ENCODE data around the gene PPP3R1. TPM values are rescaled to one million over a fixed set of nuclear protein-coding genes. Genes with fewer than 3 reads are reported as not detected.

Gene PPP3R1
- polyA plus RNA-seq, 1 donor (not counting 4 experiments of a cell fraction or from before 2014, with no cell fraction given), result 21.6 TPM

GRCh38 chr2:68225119-68225632 is 27.2 kb downstream of the PPP3R1 start:
- TF ChIP-seq EZH2 (IDR thresholded peaks at IDR 0.05; ENCODE audit: low read length), result no peak
- TF ChIP-seq, protein P1, sequence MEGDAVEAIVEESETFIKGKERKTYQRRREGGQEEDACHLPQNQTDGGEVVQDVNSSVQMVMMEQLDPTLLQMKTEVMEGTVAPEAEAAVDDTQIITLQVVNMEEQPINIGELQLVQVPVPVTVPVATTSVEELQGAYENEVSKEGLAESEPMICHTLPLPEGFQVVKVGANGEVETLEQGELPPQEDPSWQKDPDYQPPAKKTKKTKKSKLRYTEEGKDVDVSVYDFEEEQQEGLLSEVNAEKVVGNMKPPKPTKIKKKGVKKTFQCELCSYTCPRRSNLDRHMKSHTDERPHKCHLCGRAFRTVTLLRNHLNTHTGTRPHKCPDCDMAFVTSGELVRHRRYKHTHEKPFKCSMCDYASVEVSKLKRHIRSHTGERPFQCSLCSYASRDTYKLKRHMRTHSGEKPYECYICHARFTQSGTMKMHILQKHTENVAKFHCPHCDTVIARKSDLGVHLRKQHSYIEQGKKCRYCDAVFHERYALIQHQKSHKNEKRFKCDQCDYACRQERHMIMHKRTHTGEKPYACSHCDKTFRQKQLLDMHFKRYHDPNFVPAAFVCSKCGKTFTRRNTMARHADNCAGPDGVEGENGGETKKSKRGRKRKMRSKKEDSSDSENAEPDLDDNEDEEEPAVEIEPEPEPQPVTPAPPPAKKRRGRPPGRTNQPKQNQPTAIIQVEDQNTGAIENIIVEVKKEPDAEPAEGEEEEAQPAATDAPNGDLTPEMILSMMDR (optimal IDR thresholded peaks at IDR 0.05 in 1 of 3, IDR thresholded peaks at IDR 0.05 in 1 of 3, conservative IDR thresholded peaks at IDR 0.05 in 1 of 3; ENCODE audit: extremely low read depth in 1 of 3, insufficient read depth in 2 of 3, low read length in 3 of 3), result peak; percentile 31 to 78 (median 36)
- H4K20me1 ChIP-seq (ENCODE audit: control insufficient read depth, extremely low read depth, insufficient read depth, low read length), result no peaks in the 10 kb centered on the region
- no peak overlapping the region for H2AFZ ChIP-seq (ENCODE audit: control insufficient read depth, low read length)
- H3K79me2 ChIP-seq (ENCODE audit: control insufficient read depth, insufficient read depth, low read length), result peaks cover 100% of the 10 kb centered on the region
- H3K4me2 ChIP-seq (ENCODE audit: control insufficient read depth, extremely low read depth, insufficient read depth, low read depth, low read length), result peak overlapping the region; percentile 1
- FAIRE-seq (peak; percentile 92), DNase-seq (ENCODE audit: low read depth, low spot score) (no peak)
- no peaks in the 10 kb centered on the region for H3K27me3 ChIP-seq (ENCODE audit: control insufficient read depth, extremely low read depth, insufficient read depth, low read length)
- H3K9ac ChIP-seq (ENCODE audit: control insufficient read depth, extremely low read depth, insufficient read depth, low read length), result no peak overlapping the region
- no peak overlapping the region for H3K4me3 ChIP-seq (ENCODE audit: control insufficient read depth in 2 of 3, extremely low read depth in 1 of 3, insufficient read depth in 2 of 3, low read depth in 1 of 3, low read length in 3 of 3)
- peaks cover 0 to 2% of the 10 kb centered on the region in 2 experiments for H3K36me3 ChIP-seq (ENCODE audit: control insufficient read depth in 2 of 2, extremely low read depth in 1 of 2, insufficient read depth in 2 of 2, low read length in 2 of 2)
- no peaks in the 10 kb centered on the region for H3K4me1 ChIP-seq (ENCODE audit: control insufficient read depth, extremely low read depth, insufficient read depth, low read length)
- dilution Hi-C loops (cut with MboI; ENCODE audit: extremely low pct_ligation_motif_present, low sequenced_read_pairs), result no loop called here
- H3K9me3 ChIP-seq (ENCODE audit: control insufficient read depth, low read depth, low read length), result no peaks in the 10 kb centered on the region
- H3K27ac ChIP-seq (ENCODE audit: control insufficient read depth, insufficient read depth, low read length), result peak overlapping the region; percentile 5
- H3K9me1 ChIP-seq (ENCODE audit: control insufficient read depth, extremely low read depth, insufficient read depth, low read length), result no peaks in the 10 kb centered on the region

GRCh38 chr2:68223419-68223818 is 28.9 kb downstream of the PPP3R1 start:
- no peaks in the 10 kb centered on the region for H3K27me3 ChIP-seq (ENCODE audit: control insufficient read depth, extremely low read depth, insufficient read depth, low read length)
- TF ChIP-seq EZH2 (IDR thresholded peaks at IDR 0.05; ENCODE audit: low read length), result no peak
- TF ChIP-seq, protein P1 (optimal IDR thresholded peaks at IDR 0.05 in 1 of 3, IDR thresholded peaks at IDR 0.05 in 1 of 3, conservative IDR thresholded peaks at IDR 0.05 in 1 of 3; ENCODE audit: extremely low read depth in 1 of 3, insufficient read depth in 2 of 3, low read length in 3 of 3), result no peak
- no peak overlapping the region for H3K4me2 ChIP-seq (ENCODE audit: control insufficient read depth, extremely low read depth, insufficient read depth, low read depth, low read length)
- no peak overlapping the region for H2AFZ ChIP-seq (ENCODE audit: control insufficient read depth, low read length)
- H3K36me3 ChIP-seq (ENCODE audit: control insufficient read depth in 2 of 2, extremely low read depth in 1 of 2, insufficient read depth in 2 of 2, low read length in 2 of 2), result peaks cover 0 to 2% of the 10 kb centered on the region in 2 experiments
- dilution Hi-C loops (cut with MboI; ENCODE audit: extremely low pct_ligation_motif_present, low sequenced_read_pairs), result no loop called here
- FAIRE-seq, result no peak
- no peak for DNase-seq (ENCODE audit: low read depth, low spot score)
- no peak overlapping the region for H3K9ac ChIP-seq (ENCODE audit: control insufficient read depth, extremely low read depth, insufficient read depth, low read length)
- H3K27ac ChIP-seq (ENCODE audit: control insufficient read depth, insufficient read depth, low read length), result no peak overlapping the region
- no peaks in the 10 kb centered on the region for H3K9me3 ChIP-seq (ENCODE audit: control insufficient read depth, low read depth, low read length)
- H4K20me1 ChIP-seq (ENCODE audit: control insufficient read depth, extremely low read depth, insufficient read depth, low read length), result no peaks in the 10 kb centered on the region
- H3K9me1 ChIP-seq (ENCODE audit: control insufficient read depth, extremely low read depth, insufficient read depth, low read length), result no peaks in the 10 kb centered on the region
- H3K79me2 ChIP-seq (ENCODE audit: control insufficient read depth, insufficient read depth, low read length), result peaks cover 100% of the 10 kb centered on the region
- no peak overlapping the region for H3K4me3 ChIP-seq (ENCODE audit: control insufficient read depth in 2 of 3, extremely low read depth in 1 of 3, insufficient read depth in 2 of 3, low read depth in 1 of 3, low read length in 3 of 3)
- H3K4me1 ChIP-seq (ENCODE audit: control insufficient read depth, extremely low read depth, insufficient read depth, low read length), result peaks cover 7% of the 10 kb centered on the region

Measured in keratinocyte (primary cell).